Measurements from ENCODE around the gene SORCS3.

DNA sequence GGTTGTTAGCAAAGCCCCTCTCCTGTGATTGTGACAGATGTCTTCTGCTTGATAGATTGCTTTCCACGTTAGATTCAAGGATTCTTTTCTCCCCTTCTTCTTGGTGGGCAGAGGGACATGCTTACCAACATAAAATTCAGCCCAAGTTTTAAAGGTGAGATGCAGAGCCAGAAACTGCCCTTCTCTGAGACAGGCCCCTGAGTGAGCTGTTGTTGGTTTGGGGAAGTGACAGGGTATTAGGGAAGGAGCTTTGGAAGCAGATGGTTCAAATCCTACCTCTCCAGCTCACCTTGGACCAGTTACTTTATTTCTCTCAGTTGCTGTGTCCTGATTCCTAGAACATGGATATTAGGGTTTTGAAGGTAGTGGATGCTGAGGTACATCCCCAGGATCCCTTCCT, 53.0 kb downstream of the SORCS3 start:
- TF ChIP-seq, protein P1, sequence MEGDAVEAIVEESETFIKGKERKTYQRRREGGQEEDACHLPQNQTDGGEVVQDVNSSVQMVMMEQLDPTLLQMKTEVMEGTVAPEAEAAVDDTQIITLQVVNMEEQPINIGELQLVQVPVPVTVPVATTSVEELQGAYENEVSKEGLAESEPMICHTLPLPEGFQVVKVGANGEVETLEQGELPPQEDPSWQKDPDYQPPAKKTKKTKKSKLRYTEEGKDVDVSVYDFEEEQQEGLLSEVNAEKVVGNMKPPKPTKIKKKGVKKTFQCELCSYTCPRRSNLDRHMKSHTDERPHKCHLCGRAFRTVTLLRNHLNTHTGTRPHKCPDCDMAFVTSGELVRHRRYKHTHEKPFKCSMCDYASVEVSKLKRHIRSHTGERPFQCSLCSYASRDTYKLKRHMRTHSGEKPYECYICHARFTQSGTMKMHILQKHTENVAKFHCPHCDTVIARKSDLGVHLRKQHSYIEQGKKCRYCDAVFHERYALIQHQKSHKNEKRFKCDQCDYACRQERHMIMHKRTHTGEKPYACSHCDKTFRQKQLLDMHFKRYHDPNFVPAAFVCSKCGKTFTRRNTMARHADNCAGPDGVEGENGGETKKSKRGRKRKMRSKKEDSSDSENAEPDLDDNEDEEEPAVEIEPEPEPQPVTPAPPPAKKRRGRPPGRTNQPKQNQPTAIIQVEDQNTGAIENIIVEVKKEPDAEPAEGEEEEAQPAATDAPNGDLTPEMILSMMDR (conservative IDR thresholded peaks at IDR 0.05; ENCODE audit: low read depth, low read length) = no peak
- TF ChIP-seq EZH2phosphoT487 (IDR thresholded peaks at IDR 0.05; ENCODE audit: borderline replicate concordance, low read length) = no peak
- TF ChIP-seq EZH2 (IDR thresholded peaks at IDR 0.05; ENCODE audit: low read length, unreplicated experiment) = no peak

Measured in PC-3 (cell line).